SK-N-SH treated with all-trans-retinoic acid at 6 μM for 48 hours (cell line): ENCODE results near the gene FOXC1.

ENCODE experiments used
- ARNTL ChIP-seq: fragments of 450-650 bp; formaldehyde crosslinking; IDR thresholded peaks from 2 replicates; pipeline ENCODE4 v1.5.0; 2020; ENCODE audit warnings: low read depth, mild to moderate bottlenecking, moderate library complexity, borderline replicate concordance
- CREB5 ChIP-seq: fragments of 250-450 bp; sonication (Bioruptor Pico); IDR thresholded peaks from 2 replicates; pipeline ENCODE4 v1.5.1; 2020; ENCODE audit warnings: low read depth, mild to moderate bottlenecking, moderate library complexity
- ISL1 ChIP-seq: fragments of 250-450 bp; sonication (Bioruptor Pico); IDR thresholded peaks from 2 replicates; pipeline ENCODE4 v2.1.2; 2022; ENCODE audit warnings: mild to moderate bottlenecking, moderate library complexity
- PATZ1 ChIP-seq: fragments of 250-450 bp; sonication (Bioruptor Pico); IDR thresholded peaks from 2 replicates; pipeline ENCODE4 v1.8.0; 2020; ENCODE audit warnings: mild to moderate bottlenecking, moderate library complexity, borderline replicate concordance
- PPARA ChIP-seq: fragments of 250-450 bp; sonication (Bioruptor Pico); IDR thresholded peaks from 2 replicates; pipeline ENCODE4 v1.5.0; 2020; ENCODE audit warnings: mild to moderate bottlenecking, borderline replicate concordance
- RARB ChIP-seq: fragments of 250-450 bp; sonication (Bioruptor Pico); IDR thresholded peaks from 2 replicates; pipeline ENCODE4 v1.8.0; 2021; ENCODE audit warnings: mild to moderate bottlenecking, moderate library complexity
- ZC3H10 ChIP-seq: fragments of 250-450 bp; sonication (Bioruptor Pico); IDR thresholded peaks from 2 replicates; pipeline ENCODE4 v1.5.1; 2021; ENCODE audit warnings: mild to moderate bottlenecking, moderate library complexity
- ZFP3 ChIP-seq: fragments of 250-450 bp; sonication (Bioruptor Pico); IDR thresholded peaks from 2 replicates; pipeline ENCODE4 v1.5.0; 2020; ENCODE audit warnings: mild to moderate bottlenecking, moderate library complexity
- ZFP30 ChIP-seq: fragments of 450-650 bp; formaldehyde crosslinking; IDR thresholded peaks from 2 replicates; pipeline ENCODE4 v1.5.0; 2022; ENCODE audit warnings: mild to moderate bottlenecking, moderate library complexity
- ZNF565 ChIP-seq: fragments of 450-650 bp; formaldehyde crosslinking; conservative IDR thresholded peaks from 2 replicates; pipeline ENCODE4 v1.5.0; 2020; ENCODE audit warnings: low read depth, mild to moderate bottlenecking, moderate library complexity

GRCh38 chr6:1608222-1609040 is 1.3 kb upstream of the FOXC1 start:
- TF ChIP-seq CREB5 (CRISPR knock-in tag) (no peak), ISL1 (CRISPR knock-in tag) (no peak), ZC3H10 (CRISPR knock-in tag) (no peak), ZFP3 (CRISPR knock-in tag) (no peak), RARB (CRISPR knock-in tag) (no peak), PATZ1 (no peak), ZFP30 (CRISPR knock-in tag) (no peak), ARNTL (CRISPR knock-in tag) (no peak), PPARA (CRISPR knock-in tag) (no peak), ZNF565 (CRISPR knock-in tag) (no peak)
